Measurements from ENCODE around the gene LIPC.

DNA sequence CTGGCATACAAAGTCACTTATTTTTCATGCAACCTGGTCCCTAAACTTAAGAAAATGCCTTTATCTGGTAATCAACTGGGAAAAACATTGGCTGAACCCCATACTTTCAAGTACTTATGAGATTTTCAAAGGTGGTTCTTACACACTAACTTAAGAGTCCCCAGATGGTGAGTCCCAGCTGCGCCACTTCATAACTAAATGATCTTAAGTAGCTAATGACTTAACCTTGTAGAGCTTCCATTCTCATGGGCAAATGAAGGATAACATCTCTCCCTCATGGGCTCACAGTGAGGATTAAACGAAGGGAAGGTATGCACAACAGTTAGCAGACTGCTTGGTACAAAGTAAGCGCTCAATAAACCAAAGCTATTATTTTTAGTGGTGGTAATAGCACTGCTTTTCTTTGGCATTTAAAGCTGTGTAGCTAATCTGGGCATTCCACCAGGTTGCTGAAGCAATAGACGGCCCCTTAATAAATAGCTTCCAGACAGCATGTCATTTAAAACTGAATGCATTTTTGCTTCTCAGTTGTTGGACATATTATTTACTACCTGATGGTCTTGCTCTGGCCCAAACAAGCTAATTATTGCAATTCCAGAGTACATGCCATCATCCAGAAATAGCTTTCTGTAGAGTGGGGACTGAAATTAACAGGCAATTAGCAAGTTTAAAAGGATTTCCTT, 55.4 kb downstream of the LIPC start:
- TF ChIP-seq ZNF217 (CRISPR knock-in tag; IDR thresholded peaks at IDR 0.05) (no peak), POLR2AphosphoS5 (IDR thresholded peaks at IDR 0.05; ENCODE audit: control insufficient read depth, insufficient read depth, low read depth, low read length) (no peak), ARNT (IDR thresholded peaks at IDR 0.05) (no peak), ZNF121 (CRISPR knock-in tag; conservative IDR thresholded peaks at IDR 0.05) (no peak), MAFG (tag; conservative IDR thresholded peaks at IDR 0.05) (no peak), PML (IDR thresholded peaks at IDR 0.05; ENCODE audit: low read length) (no peak)
- TF ChIP-seq, protein P1, sequence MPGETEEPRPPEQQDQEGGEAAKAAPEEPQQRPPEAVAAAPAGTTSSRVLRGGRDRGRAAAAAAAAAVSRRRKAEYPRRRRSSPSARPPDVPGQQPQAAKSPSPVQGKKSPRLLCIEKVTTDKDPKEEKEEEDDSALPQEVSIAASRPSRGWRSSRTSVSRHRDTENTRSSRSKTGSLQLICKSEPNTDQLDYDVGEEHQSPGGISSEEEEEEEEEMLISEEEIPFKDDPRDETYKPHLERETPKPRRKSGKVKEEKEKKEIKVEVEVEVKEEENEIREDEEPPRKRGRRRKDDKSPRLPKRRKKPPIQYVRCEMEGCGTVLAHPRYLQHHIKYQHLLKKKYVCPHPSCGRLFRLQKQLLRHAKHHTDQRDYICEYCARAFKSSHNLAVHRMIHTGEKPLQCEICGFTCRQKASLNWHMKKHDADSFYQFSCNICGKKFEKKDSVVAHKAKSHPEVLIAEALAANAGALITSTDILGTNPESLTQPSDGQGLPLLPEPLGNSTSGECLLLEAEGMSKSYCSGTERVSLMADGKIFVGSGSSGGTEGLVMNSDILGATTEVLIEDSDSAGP (CRISPR knock-in tag; IDR thresholded peaks at IDR 0.05) = no peak
